Stimulated activated CD4-positive, alpha-beta T cell treated with anti-CD3 and anti-CD28 coated beads, Interleukin-1b, Interleukin-23, amount 100 ng/mL, for 1 hour (primary cell): Measurements from ENCODE around the gene PCDH8.

Source experiments
- DNase-seq, 2 donors: peaks; one replicate each; pipeline ENCODE4 v3.0.0-alpha.2; 2020; ENCODE audit warnings: low read depth in 2 of 2

PCDH8 gene, protein sequence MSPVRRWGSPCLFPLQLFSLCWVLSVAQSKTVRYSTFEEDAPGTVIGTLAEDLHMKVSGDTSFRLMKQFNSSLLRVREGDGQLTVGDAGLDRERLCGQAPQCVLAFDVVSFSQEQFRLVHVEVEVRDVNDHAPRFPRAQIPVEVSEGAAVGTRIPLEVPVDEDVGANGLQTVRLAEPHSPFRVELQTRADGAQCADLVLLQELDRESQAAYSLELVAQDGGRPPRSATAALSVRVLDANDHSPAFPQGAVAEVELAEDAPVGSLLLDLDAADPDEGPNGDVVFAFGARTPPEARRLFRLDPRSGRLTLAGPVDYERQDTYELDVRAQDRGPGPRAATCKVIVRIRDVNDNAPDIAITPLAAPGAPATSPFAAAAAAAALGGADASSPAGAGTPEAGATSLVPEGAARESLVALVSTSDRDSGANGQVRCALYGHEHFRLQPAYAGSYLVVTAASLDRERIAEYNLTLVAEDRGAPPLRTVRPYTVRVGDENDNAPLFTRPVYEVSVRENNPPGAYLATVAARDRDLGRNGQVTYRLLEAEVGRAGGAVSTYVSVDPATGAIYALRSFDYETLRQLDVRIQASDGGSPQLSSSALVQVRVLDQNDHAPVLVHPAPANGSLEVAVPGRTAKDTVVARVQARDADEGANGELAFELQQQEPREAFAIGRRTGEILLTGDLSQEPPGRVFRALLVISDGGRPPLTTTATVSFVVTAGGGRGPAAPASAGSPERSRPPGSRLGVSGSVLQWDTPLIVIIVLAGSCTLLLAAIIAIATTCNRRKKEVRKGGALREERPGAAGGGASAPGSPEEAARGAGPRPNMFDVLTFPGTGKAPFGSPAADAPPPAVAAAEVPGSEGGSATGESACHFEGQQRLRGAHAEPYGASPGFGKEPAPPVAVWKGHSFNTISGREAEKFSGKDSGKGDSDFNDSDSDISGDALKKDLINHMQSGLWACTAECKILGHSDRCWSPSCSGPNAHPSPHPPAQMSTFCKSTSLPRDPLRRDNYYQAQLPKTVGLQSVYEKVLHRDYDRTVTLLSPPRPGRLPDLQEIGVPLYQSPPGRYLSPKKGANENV

DNA sequence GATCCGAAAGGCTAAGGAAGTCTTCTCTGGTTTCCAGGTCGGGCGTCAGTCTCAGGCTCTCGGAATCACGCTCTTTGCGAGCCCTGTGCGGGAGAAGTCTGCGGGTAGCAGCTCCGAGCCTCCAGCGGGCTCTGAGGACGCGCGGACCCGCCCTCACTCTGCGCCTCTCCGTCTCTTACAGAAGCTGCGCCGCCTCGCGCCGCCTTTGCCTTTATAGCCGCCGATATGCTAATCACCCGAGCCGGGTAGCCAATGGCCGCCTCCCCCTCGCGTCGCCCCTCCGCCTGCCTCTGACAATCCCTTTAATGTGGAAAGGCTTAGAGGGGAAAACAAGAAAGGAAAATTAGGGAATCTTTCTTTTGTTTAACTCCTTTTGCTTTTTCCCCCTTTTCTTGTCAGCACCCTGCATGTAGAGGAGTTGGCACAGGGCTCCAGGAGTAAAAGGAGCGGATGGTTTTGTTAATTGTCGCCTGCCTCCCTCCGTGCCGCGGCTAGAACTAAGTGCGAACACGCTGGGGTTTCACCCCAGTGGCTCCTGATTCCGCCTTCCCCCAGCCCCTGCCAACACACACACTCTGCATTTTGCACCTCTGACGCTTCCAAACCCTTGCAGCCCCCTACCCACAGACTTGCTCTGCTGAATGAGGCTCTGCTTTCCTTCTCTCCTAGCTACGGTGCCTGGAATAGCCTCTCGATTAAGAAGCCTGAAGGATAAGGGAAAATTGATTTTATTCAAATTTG, at the start of gene PCDH8:
TSS of gene PCDH8 (minus strand) at position 186 of the 741 bp plus-strand sequence. CDS start 204 bp downstream, outside the sequence.
- no peak for DNase-seq

DNA sequence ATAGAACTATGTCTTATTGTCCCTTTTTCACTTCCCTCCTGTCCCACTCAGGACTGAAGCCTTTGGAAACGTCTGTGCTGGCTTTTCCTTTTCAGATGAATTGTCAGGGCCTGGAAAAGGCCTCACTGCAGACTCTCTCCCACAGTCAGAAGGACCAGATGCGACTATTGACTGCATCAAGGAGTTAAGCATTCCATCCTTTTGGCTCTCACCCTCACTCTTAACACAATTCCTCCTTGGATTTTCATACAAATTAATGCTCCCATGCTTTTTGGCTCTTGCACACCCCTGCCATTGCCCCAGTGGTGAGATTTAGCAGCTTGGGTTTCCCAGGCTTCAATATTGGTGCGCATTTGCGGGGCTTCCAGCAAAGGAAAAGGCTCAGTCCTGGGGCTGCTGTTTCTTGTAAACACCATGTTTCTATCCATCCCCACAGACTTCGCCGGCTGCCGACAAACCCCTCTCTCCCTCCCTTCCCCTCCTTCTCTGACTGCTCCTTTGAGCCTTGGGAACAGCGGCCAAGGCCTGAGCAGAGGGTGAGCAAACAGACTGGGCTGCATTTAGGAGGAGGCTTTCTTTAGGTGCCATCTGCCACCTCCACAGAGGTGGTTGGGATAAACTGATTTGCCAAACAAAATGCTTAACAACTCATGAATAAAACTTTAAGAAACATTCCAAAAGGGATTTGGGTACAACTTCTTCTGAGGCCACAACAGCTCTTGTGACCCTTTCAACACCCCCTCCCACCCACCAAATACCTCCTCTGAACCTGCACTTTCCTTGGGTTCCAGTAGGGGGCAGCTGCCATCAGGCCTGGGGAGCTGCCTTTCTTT, 48.6 kb upstream of the PCDH8 start:
- no peak for DNase-seq

- no peak for DNase-seq
These were observed 46.0 kb upstream of the PCDH8 start for GRCh38 chr13:52894413-52894812.

DNA sequence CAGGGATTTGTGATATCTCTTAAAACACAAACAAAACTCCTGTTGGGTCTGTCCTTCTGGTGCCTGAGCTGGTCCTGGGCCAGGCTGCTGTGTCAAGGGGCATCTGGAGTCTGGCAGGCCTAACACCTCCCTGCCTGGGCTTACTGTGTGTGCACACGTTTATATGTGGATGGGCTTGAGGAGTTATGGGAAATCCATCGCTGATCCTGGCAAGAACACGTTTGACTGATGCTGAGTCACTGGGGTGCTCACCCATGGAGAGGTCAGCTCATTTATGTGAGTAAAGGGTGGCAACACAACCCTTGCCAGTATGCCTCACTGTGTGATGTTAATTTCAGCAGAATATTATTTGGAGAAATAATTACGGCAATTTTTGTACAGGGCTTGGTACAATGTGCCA, 44.5 kb upstream of the PCDH8 start:
- DNase-seq, result no peak

- DNase-seq, result no peak
These were observed 43.3 kb upstream of the PCDH8 start for GRCh38 chr13:52891706-52892105.

- DNase-seq, result no peak
These were observed 38.7 kb upstream of the PCDH8 start for GRCh38 chr13:52887165-52887564.

DNA sequence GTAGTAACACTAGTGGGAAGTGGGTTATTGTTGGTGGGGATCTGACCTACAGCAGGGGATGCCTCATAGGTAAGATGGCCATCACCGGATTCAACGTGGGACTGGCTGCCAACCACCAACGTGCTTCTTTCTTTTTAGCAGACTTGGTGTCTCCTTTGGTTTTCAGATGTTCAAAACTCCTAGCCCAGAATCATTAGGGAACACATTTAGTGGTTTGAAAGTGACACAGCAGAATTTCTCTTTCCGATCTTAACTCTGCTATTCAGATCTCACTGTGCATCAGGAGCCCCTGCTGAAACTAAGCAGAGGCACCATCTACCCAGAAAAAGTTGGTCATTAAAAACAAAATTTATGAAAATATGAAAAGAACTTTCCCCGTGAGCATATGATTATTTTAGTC, 36.7 kb upstream of the PCDH8 start:
- DNase-seq, result no peak

DNA sequence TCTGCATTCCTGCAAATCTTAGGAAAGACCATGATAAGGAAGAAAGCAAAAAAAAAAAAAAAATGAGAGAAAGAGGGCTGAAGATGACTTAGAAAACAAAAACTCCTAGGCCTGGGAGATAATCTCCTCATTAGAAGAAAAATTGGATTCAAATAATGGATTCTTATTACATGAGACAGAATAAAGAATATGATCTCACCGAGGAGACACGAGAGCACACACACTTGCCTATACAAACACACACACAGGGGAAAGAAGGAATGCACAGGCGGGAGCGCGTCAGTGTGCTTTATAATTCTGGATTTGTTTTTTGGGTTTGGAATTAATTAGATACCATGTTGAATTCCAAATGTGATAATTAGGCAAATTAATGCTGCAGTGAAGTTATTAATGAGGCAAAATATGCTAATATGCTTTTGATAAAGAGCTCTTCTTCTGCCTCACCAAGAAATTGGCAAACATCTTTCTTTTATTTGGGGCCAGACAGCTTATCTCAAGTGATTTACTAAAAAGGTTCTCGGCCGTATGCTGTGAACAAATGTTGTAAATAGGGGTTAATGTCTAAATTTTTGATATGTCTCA, 36.1 kb upstream of the PCDH8 start:
- no peak for DNase-seq

- DNase-seq, result no peak
These were observed 34.3 kb upstream of the PCDH8 start for GRCh38 chr13:52882785-52883184.

GRCh38 chr13:52879950-52880741, 31.7 kb upstream of the PCDH8 start:
- DNase-seq, result no peak

GRCh38 chr13:52878831-52879230, 30.4 kb upstream of the PCDH8 start:
- no peak for DNase-seq

DNA sequence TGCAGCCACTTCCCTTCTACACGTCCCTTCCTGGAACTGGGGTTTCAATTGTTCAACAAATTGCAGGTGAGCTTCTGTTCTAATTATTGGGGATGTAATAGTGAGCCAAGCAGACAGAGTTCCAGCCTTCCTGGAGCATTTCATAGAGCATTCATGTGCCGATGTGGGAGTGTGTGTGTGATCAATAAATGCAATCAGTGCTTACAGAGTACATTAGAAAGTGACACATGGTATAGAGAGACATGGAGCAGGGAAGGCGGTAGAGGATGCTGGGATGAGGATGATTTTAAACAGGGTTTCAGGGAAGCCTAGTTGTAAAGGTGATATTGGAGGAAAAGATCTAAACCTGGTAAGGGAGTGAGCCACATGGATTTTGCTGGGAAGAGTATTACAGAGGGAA, 21.7 kb upstream of the PCDH8 start:
- no peak for DNase-seq

GRCh38 chr13:52869621-52870020, 21.2 kb upstream of the PCDH8 start:
- DNase-seq, result no peak

DNA sequence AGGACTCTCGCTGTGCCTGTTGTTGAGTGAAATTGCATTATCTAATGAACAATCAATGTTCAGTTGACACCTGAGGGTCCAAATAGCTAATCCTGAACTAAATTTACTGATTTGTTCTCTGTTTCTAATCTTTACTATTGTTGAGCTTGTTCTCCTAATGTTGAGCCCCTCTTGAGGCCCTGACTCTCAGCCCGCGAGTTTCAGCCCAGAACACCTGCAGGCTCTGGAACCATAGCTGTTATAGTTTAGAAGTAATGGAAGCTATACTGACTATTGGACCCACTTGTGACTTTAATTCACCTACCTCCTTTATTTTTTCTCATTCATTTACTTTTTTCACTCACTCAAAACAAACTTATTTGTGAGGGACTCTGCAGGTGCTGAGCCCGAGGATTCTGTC, 20.6 kb upstream of the PCDH8 start:
- DNase-seq, result no peak

- DNase-seq, result no peak
These were observed 19.8 kb upstream of the PCDH8 start for GRCh38 chr13:52868190-52868589.

DNA sequence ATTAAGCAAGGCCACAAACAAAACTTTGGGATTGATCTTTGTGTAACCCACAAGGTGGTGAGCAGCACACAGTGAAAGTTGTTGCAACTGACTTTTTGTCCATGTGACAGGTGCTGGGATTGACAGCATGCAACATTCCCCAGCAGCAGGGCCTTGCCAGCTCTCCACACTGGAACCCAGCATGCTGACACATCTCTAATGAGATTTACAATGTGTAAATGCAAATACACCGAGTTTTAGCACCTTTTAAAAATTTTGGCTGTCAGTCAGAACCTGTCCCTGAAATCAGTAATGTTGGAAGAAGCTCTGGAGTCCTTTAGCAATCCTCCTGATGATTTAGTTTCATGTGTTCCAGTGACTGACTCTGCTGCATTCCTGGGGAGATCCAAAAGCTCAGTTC, 16.5 kb upstream of the PCDH8 start:
- DNase-seq, result no peak

DNA sequence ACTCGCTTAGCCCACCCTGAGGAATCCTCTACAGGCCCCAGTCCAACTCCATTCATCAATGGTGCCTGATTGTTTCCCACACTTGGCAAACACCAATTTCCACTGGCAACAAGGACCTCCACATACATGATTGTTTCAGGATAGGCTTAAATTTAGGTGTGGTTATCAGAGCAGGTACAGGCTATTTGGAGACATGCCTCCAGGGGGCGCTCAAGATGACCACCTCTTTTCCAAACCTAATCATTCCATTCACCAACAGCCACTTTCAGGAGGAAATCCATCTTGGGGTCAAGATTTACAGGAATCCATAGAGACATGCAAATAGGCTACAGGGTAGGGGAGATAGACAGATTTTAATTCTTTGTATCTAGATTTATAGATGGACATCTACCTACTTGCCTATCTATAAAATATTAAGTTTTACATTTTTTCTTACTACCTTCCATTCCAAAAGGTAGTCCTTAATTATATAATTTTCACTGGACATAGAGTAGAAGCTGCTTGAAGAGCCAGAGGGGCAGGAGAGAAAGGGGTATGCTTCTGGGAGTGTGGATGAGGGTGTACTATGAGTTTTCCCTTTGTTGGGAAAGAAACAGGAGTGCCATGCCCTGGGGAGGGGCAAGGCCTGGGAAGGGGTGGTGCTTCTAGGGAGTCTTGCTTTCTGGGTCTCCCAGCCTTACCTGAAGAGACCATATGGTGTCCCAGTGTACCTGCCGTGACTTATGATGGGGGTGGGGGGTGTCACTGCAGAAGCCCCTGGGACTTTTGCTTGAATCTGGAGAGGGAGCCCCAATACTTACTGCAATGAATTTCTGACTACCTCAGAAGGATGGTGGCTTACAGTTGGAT, 14.1 kb upstream of the PCDH8 start:
- no peak for DNase-seq

DNA sequence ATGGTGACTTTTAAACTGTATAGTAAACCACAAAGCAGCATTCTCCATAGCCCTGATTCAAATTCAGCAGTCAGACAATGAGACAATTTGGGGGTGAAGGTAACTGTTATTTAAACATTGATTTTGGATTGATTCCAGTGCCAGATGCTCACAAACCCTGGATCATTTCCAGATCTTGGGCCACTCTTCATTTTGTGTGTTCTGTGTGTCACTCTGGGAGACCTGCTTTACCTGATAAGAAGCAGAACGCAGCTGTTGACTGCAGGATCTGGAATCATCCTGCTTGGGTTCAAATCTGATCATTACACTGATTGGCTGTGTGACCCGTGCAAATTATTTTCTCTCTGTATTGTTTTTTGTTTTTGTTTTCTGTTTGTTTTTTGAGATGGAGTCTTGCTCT, 4.0 kb upstream of the PCDH8 start:
- no peak for DNase-seq
